Prostate gland (tissue), 2 donors: ENCODE results near the gene KCNAB1.

Experiments
- CTCF ChIP-seq, 4 experiments: fragments of 200-600 bp in 2 of 4; fragments of 450-650 bp in 2 of 4; sonication (generic) in 2 of 4; IDR thresholded peaks; 1 replicate in 3 of 4; 2 replicates in 1 of 4; pipeline ENCODE4 v1.5.1; 2016 to 2019; ENCODE audit warnings: antibody characterized with exemption in 4 of 4, mild to moderate bottlenecking in 2 of 4, moderate library complexity in 2 of 4
- POLR2A ChIP-seq: fragments of 450-650 bp; IDR thresholded peaks from one replicate; pipeline ENCODE4 v1.6.1; 2016; ENCODE audit warnings: antibody characterized with exemption, mild to moderate bottlenecking
- POLR2AphosphoS5 ChIP-seq: sonication (generic); formaldehyde crosslinking; IDR thresholded peaks from one replicate; pipeline ENCODE4 v1.6.1; 2017; ENCODE audit warnings: antibody characterized with exemption

- no peak for TF ChIP-seq CTCF (IDR thresholded peaks at IDR 0.05)
- TF ChIP-seq POLR2AphosphoS5, result no peak
- no peak for TF ChIP-seq POLR2A
Observed at GRCh38 chr3:156317462-156318074, 197.2 kb downstream of the KCNAB1 start.
